HG03066 (cell line): ENCODE measurements around the gene FRMD3.

ENCODE experiments used
- ATAC-seq: cut with Tn5 transposase; IDR thresholded peaks from one replicate; pipeline ENCODE4 v1.9.1; 2021; ENCODE audit warnings: low read depth; ENCODE audit not compliant: unreplicated experiment

Gene FRMD3

GRCh38 chr9:83346655-83347420 lies 191.4 kb downstream of the FRMD3 start:
- ATAC-seq: no peak

GRCh38 chr9:83343366-83343999 lies 194.7 kb downstream of the FRMD3 start:
- no peak for ATAC-seq

GRCh38 chr9:83342731-83343130 lies 195.5 kb downstream of the FRMD3 start:
- ATAC-seq: no peak

- no peak for ATAC-seq
These were observed 196.2 kb downstream of the FRMD3 start for GRCh38 chr9:83342006-83342405.

GRCh38 chr9:83340451-83340850 lies 197.8 kb downstream of the FRMD3 start:
- ATAC-seq: no peak

GRCh38 chr9:83339435-83339834 lies 198.8 kb downstream of the FRMD3 start:
- ATAC-seq: no peak

GRCh38 chr9:83336706-83337105 lies 201.5 kb downstream of the FRMD3 start:
- ATAC-seq: no peak

- peak; percentile 68 for ATAC-seq
These were observed 203.9 kb downstream of the FRMD3 start for GRCh38 chr9:83334320-83334719.

- no peak for ATAC-seq
These were observed 207.7 kb downstream of the FRMD3 start for GRCh38 chr9:83330207-83331196.

- ATAC-seq: no peak
These were observed 210.2 kb downstream of the FRMD3 start for GRCh38 chr9:83327750-83328622.

- no peak for ATAC-seq
These were observed 210.9 kb downstream of the FRMD3 start for GRCh38 chr9:83327323-83327722.

GRCh38 chr9:83323148-83323547 lies 215.1 kb downstream of the FRMD3 start:
- no peak for ATAC-seq

- ATAC-seq: no peak
These were observed 215.8 kb downstream of the FRMD3 start for GRCh38 chr9:83322438-83322837.

GRCh38 chr9:83317244-83317643 lies 221.0 kb downstream of the FRMD3 start:
- ATAC-seq: no peak

GRCh38 chr9:83315649-83316048 lies 222.6 kb downstream of the FRMD3 start:
- ATAC-seq: no peak

GRCh38 chr9:83313781-83314180 lies 224.4 kb downstream of the FRMD3 start:
- no peak for ATAC-seq

- ATAC-seq: no peak
These were observed 225.7 kb downstream of the FRMD3 start for GRCh38 chr9:83312537-83312936.

GRCh38 chr9:83307066-83307724 lies 231.0 kb downstream of the FRMD3 start:
- ATAC-seq: no peak

- ATAC-seq: no peak
These were observed 233.5 kb downstream of the FRMD3 start for GRCh38 chr9:83304686-83305085.

GRCh38 chr9:83299571-83299970 lies 238.6 kb downstream of the FRMD3 start:
- no peak for ATAC-seq
